B cell (primary cell): Measurements from ENCODE around the gene COL9A3. TPM values are rescaled to one million over a fixed set of nuclear protein-coding genes. Genes with fewer than 3 reads are reported as not detected.

Source experiments
- ATAC-seq: fragments of 200-7000 bp; cut with Tn5 transposase; one replicate; pipeline ENCODE4 v1.10.0; 2021; ENCODE audit warnings: low read depth, mild to moderate bottlenecking, moderate number of reproducible peaks, moderate library complexity
- CTCF ChIA-PET: fragments of 350-600 bp; sonication (Branson Sonifier 250); formaldehyde crosslinking; loops from one replicate; lab custom pipeline; 2021; ENCODE audit warnings: antibody characterized with exemption, inconsistent platforms; lab: Charles Lee
- POLR2A ChIA-PET: fragments of 350-600 bp; sonication (Branson Sonifier 250); formaldehyde crosslinking; loops from one replicate; lab custom pipeline; 2021; ENCODE audit warnings: antibody characterized with exemption; lab: Charles Lee
- DNase-seq: peaks from one replicate; pipeline ENCODE4 v3.0.0; 2013
- H2AFZ ChIP-seq: 2 replicates; pipeline ENCODE4 v1.6.1; 2012; ENCODE audit warnings: mild to moderate bottlenecking, low read depth, low read length; ENCODE audit not compliant: insufficient read depth, poor library complexity, severe bottlenecking
- H3K27ac ChIP-seq, 2 donors: 1 replicate in 1 of 2; 2 replicates in 1 of 2; pipeline ENCODE4 v1.5.1; 2012 to 2013; ENCODE audit warnings: low read length in 2 of 2, mild to moderate bottlenecking in 2 of 2, moderate library complexity in 1 of 2
- H3K27me3 ChIP-seq, 4 experiments: fragments of 200-600 bp in 1 of 4; sonication (generic) in 1 of 4; replicated peaks in 1 of 4; 1 replicate in 2 of 4; 2 replicates in 2 of 4; pipeline versions ENCODE4 v1.6.1 to v1.7.0; 2013 to 2016; ENCODE audit warnings: low read length in 3 of 4, mild to moderate bottlenecking in 2 of 4, mixed read lengths in 1 of 4, moderate library complexity in 1 of 4; ENCODE audit not compliant: insufficient read depth in 4 of 4, control insufficient read depth in 3 of 4; ENCODE audit errors: control extremely low read depth in 1 of 4
- H3K36me3 ChIP-seq, 2 experiments: replicated peaks in 1 of 2; 1 replicate in 1 of 2; 2 replicates in 1 of 2; pipeline versions ENCODE4 v1.6.1 to v1.7.1; 2013; ENCODE audit warnings: low read length in 1 of 2; ENCODE audit not compliant: insufficient read depth in 2 of 2, control insufficient read depth in 1 of 2; ENCODE audit errors: control extremely low read depth in 1 of 2, extremely low read depth in 1 of 2
- H3K4me1 ChIP-seq, 2 donors: fragments of 200-600 bp in 1 of 2; sonication (generic) in 1 of 2; 1 replicate in 1 of 2; 2 replicates in 1 of 2; pipeline versions ENCODE4 v1.5.1 to v1.6.1; 2013 to 2017; ENCODE audit warnings: low read length in 2 of 2; ENCODE audit not compliant: control insufficient read depth in 2 of 2, insufficient read depth in 2 of 2
- H3K4me2 ChIP-seq: replicated peaks from 2 replicates; pipeline ENCODE3; 2012; ENCODE audit warnings: mild to moderate bottlenecking, low read depth, low read length; ENCODE audit not compliant: poor library complexity, severe bottlenecking
- H3K4me3 ChIP-seq, 5 experiments: fragments of 200-600 bp in 1 of 5; sonication (generic) in 1 of 5; 1 replicate in 3 of 5; 2 replicates in 2 of 5; pipeline versions ENCODE4 v1.5.1 to v1.7.0; 2011 to 2016; ENCODE audit warnings: low read length in 4 of 5, mild to moderate bottlenecking in 4 of 5, low read depth in 2 of 5, control low read depth in 1 of 5, moderate library complexity in 1 of 5; ENCODE audit not compliant: insufficient read depth in 1 of 5; ENCODE audit errors: control extremely low read depth in 1 of 5, extremely low read depth in 1 of 5
- H3K79me2 ChIP-seq: fragments of 200-600 bp; sonication (generic); one replicate; pipeline ENCODE4 v1.6.0; 2016; ENCODE audit warnings: low read length; ENCODE audit not compliant: control insufficient read depth, insufficient read depth
- H3K9ac ChIP-seq: fragments of 200-600 bp; sonication (generic); 2 replicates; pipeline ENCODE4 v1.6.1; 2017; ENCODE audit warnings: mild to moderate bottlenecking, low read length, moderate library complexity
- H3K9me3 ChIP-seq, 3 donors: one replicate each; pipeline versions ENCODE4 v1.6.1 to v1.7.1; 2013; ENCODE audit warnings: low read length in 2 of 3; ENCODE audit not compliant: control insufficient read depth in 2 of 3, insufficient read depth in 1 of 3; ENCODE audit errors: control extremely low read depth in 1 of 3
- H4K20me1 ChIP-seq: 2 replicates; pipeline ENCODE4 v1.6.0; 2012; ENCODE audit warnings: mild to moderate bottlenecking, low read length; ENCODE audit not compliant: insufficient read depth, control insufficient read depth, poor library complexity, severe bottlenecking
- H3K27ac Mint-ChIP-seq: one replicate; pipeline ENCODE4 v1.8.0; 2021; ENCODE audit warnings: mixed read lengths
- H3K27me3 Mint-ChIP-seq: one replicate; pipeline ENCODE4 v1.8.0; 2021; ENCODE audit warnings: mixed read lengths
- H3K4me1 Mint-ChIP-seq: one replicate; pipeline ENCODE4 v1.8.0; 2021; ENCODE audit warnings: mixed read lengths
- H3K4me3 Mint-ChIP-seq: one replicate; pipeline ENCODE4 v1.8.0; 2021; ENCODE audit warnings: mixed read lengths
- H3K9me3 Mint-ChIP-seq: one replicate; pipeline ENCODE4 v1.8.0; 2022; ENCODE audit warnings: mixed read lengths; ENCODE audit not compliant: insufficient read depth
- EZH2 ChIP-seq: IDR thresholded peaks from 2 replicates; pipeline ENCODE4 v1.6.1; 2012; ENCODE audit warnings: borderline replicate concordance, low read depth, mild to moderate bottlenecking, moderate library complexity, low read length; ENCODE audit not compliant: insufficient read depth, poor library complexity, severe bottlenecking
- WGBS: methylation state at CpG from one replicate; pipeline ENCODE4 v1.1.5; 2013; ENCODE audit warnings: missing lambda C conversion rate; ENCODE audit not compliant: insufficient coverage; 5-methylcytosine and 5-hydroxymethylcytosine counted together
- intact Hi-C: fragments of 100-400 bp; cut with micrococcal nuclease; formaldehyde crosslinking; loops from one replicate; pipeline ENCODE4 v1.10.0; 2022
- polyA plus RNA-seq: library from polyadenylated mRNA; depleted of rRNA; stranded (reverse); fragments of >200 nt; gene quantifications from 2 replicates; pipeline ENCODE4 v1.2.3, GENCODE V29; 2012
- total RNA-seq, 2 donors: library from RNA; stranded (reverse); fragments of 120-200 nt in 1 of 2; gene quantifications; 1 replicate in 1 of 2; 2 replicates in 1 of 2; pipeline versions ENCODE4 v1.2.3 to v1.2.4, GENCODE V29; 2013 to 2022
- TF ChIP-seq, protein P1 (sequence below): fragments of 200-600 bp; IDR thresholded peaks from one replicate; pipeline ENCODE4 v1.8.0; 2022; ENCODE audit warnings: antibody characterized with exemption, mild to moderate bottlenecking

COL9A3 gene
- total and polyA plus RNA-seq, 2 donors (not counting 1 experiment from before 2014, with no cell fraction given): 10.7 to 96.3 TPM

DNA sequence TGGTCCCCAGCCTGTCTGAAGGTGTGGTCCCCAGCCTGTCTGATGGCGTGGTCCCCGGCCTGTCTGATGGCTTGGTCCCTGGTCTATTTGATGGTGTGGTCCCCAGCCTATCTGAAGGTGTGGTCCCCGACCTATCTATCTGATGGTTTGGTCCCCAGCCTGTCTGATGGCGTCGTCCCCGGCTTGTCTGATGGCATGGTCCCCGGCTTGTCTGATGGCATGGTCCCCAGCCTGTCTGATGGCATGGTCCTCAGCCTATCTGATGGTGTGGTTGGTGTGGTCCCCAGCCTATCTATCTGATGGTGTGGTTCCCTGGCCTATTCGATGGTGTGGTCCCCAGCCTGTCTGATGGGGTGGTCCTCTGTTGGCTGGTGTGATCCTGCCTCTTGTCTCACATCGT, 38.8 kb upstream of the COL9A3 start:
- Histone ChIP-seq H3K4me3 (no peak overlapping the region), H2AFZ (no peak overlapping the region), H4K20me1 (no peaks in the 10 kb centered on the region), H3K27me3 (no peaks in the 10 kb centered on the region), H3K9me3 (peaks cover 0 to 20% (median 0%) of the 10 kb centered on the region in 3 donors), H3K27ac (no peak overlapping the region), H3K4me1 (peaks cover 17 to 25% of the 10 kb centered on the region in 2 donors), H3K9ac (no peak overlapping the region), H3K36me3 (no peaks in the 10 kb centered on the region), H3K79me2 (no peaks in the 10 kb centered on the region), H3K4me2 (no peak overlapping the region)
- CTCF ChIA-PET: no interaction called here
- intact Hi-C loops: no loop called here
- Mint-ChIP-seq H3K4me3 (no peak overlapping the region), H3K4me1 (peaks cover 25% of the 10 kb centered on the region), H3K27me3 (no peaks in the 10 kb centered on the region), H3K27ac (peak overlapping the region; percentile 53), H3K9me3 (no peaks in the 10 kb centered on the region)
- 99% methylated on average over 8 of the region's 9 CpGs for WGBS
- ATAC-seq: no peak
- TF ChIP-seq, protein P1, sequence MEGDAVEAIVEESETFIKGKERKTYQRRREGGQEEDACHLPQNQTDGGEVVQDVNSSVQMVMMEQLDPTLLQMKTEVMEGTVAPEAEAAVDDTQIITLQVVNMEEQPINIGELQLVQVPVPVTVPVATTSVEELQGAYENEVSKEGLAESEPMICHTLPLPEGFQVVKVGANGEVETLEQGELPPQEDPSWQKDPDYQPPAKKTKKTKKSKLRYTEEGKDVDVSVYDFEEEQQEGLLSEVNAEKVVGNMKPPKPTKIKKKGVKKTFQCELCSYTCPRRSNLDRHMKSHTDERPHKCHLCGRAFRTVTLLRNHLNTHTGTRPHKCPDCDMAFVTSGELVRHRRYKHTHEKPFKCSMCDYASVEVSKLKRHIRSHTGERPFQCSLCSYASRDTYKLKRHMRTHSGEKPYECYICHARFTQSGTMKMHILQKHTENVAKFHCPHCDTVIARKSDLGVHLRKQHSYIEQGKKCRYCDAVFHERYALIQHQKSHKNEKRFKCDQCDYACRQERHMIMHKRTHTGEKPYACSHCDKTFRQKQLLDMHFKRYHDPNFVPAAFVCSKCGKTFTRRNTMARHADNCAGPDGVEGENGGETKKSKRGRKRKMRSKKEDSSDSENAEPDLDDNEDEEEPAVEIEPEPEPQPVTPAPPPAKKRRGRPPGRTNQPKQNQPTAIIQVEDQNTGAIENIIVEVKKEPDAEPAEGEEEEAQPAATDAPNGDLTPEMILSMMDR: no peak
- no peak for TF ChIP-seq EZH2
- POLR2A ChIA-PET: no interaction called here
- DNase-seq: no peak

DNA sequence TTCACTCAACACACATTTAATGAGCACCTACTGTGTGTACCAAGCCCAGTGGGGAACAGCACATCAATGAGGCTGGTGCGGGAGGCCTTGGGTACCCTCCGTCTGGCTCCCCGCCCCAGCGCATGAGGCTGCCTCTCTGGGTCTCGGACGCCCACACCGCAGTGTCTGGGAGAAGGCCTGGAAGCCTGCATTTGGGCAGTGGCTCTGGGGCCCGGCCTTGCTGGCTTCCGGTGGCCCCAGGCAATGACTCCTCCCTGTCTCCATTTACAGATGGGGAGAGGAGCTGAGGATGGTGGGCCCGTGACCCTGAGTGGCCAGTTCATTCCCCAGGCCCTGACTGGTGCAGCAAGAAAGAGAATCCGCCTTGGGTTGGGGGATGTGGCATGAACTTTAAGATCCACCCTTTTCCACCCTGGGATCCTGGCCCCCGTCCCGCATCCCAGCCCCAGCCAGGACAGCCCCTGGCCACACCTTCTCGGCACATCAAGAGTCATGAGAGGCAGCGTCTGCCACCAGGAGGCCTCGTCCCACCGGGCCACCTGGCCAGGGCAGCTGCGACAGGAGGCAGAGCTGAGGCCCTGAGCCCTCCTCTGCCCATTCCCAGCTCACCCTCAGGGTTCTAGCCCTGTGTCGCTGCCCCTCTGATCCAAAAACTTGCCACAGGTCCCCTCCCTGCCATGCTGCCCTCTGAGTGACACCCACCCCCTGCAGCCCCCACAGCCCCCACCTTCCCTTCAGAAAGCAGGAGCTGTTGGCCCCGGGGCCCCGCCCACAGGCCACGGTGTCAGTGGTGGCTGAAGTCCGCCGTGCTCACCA, 38.0 kb upstream of the COL9A3 start:
- Histone ChIP-seq H3K4me3 (no peak overlapping the region), H3K27ac (no peak overlapping the region), H3K79me2 (no peaks in the 10 kb centered on the region), H3K27me3 (no peaks in the 10 kb centered on the region), H2AFZ (no peak overlapping the region), H3K4me1 (peaks cover 17 to 25% of the 10 kb centered on the region in 2 donors), H3K9me3 (peaks cover 0 to 20% (median 0%) of the 10 kb centered on the region in 3 donors), H3K36me3 (no peaks in the 10 kb centered on the region), H3K4me2 (no peak overlapping the region), H4K20me1 (no peaks in the 10 kb centered on the region), H3K9ac (no peak overlapping the region)
- H3K27ac Mint-ChIP-seq: peak overlapping the region; percentile 53
- H3K9me3 Mint-ChIP-seq: no peaks in the 10 kb centered on the region
- H3K4me3 Mint-ChIP-seq: no peak overlapping the region
- H3K4me1 Mint-ChIP-seq: peaks cover 25% of the 10 kb centered on the region
- ATAC-seq: no peak
- POLR2A ChIA-PET: no interaction called here
- no peak for DNase-seq
- 79% methylated on average over 19 of the region's 24 CpGs for WGBS
- H3K27me3 Mint-ChIP-seq: no peaks in the 10 kb centered on the region
- TF ChIP-seq, protein P1: no peak
- no peak for TF ChIP-seq EZH2
- CTCF ChIA-PET: interaction anchor here (1.7 kb wide), 1 partner anchor 13 kb away, joined by 3 read pairs; no protein-coding TSS in a partner anchor
- intact Hi-C loops: no loop called here
